ENCODE measurements around the gene SEC24D.
A peak's percentile ranks its signal among the peaks of the same experiment; 100 is the strongest.
"Not testable (repeated sequence)": the region's sequence is repeated elsewhere in the genome, so short reads cannot be mapped to it uniquely, and the experiment has no call there.

SEC24D gene

DNA sequence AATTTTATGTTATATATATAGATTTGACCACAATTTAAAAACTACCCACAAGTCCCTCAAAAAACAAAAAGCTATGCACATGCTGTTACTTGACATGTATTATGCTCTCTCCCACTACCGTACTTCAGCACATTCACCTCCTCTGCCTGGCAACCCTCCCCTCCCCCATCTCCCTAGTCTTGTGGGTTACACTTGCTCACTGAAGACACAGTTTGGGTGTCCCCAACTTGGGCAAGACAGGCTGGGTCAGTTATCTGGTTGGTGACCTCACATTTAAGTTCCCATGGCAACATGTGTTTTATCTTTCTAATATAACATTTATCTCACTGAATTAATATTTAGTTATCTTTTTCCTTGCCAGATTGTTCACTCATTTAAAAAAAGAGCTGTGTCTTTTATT is 32.7 kb downstream of the SEC24D start:
- DNase-seq = no peak

DNA sequence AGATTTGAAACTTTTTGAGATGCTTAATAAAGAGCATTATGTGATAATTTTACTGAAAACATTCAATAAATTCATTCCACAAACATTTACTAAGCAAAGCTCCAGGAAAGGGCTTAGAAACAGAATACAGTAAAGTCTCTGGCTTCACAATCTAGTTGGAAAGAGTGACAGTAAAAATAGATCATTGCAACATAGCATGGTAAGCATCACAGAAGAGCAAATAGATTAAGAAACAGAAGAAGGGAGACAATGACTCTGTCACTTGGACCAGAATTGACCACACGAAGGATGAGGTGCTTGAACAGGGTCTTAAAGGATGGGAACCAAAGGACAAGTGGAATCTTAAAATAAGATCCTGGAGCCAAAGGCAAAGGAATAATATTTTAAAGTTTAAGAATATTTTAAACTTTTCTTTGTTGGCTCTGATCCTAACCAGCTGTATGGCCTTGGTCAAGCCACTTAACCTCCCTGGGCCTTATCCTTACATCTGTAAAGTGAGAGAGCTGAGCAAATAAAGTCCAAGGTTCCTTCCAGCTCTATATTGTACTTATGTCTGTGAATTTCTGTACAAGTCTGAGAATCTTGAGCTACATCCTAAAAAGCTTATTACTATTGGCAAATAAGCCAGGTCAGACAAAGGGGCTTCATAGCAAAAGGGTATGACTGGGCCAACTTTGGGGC is 33.9 kb downstream of the SEC24D start:
- no peak for DNase-seq

DNA sequence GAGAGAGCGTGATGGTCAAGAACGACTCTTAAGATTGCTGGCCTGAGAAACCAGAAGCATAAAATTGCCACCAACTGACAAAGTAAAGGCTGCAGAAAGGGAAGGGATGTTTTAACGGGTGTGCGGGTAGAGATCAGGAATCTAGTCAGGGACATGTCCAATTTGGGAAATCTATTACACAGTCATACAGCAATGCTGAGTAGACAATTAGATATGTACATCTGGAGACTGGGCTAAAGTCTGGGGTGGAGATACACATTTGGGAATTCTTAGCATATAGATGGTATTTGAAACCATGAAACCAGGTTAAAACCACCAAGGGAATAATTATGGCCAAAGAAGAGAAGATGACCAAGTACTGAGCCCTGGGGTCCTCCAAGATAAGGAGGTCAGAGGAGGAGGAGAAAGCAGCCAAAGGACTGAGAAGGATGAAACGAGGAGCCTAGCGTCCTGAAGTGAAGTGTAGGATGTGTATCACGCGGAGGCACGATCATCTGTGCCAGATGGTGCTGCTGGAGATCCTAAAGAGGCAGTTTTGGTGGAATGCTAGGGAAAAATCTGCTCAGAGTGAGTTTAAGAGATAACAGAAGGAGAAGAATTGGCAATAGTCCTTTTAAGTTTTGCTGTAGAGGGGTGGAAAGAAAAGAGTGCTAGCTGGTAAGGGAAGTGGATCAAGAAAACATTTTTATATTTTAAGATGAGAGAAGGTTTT is 36.5 kb downstream of the SEC24D start:
- no peak for DNase-seq

DNA sequence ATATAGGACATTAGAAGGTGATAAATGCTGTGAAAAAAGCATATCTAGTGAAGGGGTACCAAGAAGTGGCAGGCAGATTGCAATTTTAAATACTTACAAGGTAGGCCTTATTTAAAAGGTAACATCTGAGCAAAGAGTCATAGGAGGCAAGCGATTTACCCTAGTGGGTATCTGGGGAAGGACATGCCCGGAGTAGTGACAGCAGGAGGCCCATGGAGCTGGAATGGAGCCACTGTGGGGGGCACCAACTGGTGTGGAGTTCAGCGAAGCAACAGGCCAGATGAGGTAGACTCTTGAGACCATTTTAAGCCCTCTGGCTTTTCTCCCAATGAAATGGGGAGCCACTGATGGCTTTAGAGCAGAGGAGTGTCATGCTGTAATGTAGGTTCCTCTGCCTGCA is 37.3 kb downstream of the SEC24D start:
- DNase-seq = no peak

DNA sequence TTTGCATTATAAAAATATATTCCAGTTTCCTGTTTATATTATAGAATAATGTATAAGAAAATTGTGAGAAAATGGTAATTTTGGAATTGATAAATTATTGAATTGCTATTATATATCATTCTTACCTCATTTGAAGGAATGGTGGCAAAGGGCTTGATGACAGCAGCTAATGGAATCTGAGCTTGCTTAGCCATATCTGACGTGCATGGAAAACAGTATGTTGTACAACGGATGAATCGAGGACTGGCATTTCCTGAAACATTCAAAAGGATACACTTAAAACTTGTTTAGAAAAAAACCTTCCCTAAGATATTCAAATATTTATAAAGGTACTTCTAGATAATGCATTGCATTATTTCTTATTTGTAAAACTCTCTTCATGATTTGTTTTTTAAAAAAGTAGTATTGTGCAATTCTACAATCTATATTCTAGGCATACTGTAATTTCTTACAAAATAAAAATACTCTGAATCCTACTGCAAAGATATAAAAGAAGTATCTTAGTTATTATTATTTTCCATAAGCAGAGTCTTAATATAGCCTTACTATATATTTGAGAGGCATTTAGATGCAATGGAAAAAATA is 38.3 kb downstream of the SEC24D start:
- no peak for DNase-seq

DNA sequence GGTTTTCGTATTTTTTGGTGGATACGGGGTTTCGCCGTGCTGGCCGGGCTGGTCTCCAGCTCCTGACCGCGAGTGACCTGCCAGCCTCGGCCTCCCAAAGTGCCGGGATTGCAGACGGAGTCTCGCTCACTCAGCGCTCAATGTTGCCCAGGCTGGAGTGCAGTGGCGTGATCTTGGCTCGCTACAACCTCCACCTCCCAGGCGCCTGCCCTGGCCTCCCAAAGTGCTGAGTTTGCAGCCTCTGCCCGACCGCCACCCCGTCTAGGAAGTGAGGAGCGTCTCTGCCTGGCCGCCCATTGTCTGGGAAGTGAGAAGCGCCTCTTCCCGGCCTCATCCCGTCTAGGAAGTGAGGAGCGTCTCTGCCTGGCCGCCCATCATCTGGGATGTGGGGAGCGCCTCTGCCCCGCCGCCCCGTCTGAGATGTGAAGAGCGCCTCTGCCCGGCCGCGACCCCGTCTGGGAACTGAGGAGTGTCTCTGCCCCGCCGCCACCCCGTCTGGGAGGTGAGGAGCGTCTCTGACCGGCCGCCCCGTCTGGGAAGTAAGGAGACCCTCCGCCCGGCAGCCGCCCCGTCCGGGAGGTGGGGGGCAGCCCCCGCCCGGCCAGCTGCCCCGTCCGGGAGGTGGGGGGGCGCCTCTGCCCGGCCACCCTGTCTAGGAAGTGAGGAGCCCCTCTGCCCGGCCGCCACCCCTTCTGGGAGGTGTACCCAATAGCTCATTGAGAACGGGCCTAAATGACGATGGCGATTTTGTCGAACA is 44.1 kb downstream of the SEC24D start:
- not testable (repeated sequence) for DNase-seq

DNA sequence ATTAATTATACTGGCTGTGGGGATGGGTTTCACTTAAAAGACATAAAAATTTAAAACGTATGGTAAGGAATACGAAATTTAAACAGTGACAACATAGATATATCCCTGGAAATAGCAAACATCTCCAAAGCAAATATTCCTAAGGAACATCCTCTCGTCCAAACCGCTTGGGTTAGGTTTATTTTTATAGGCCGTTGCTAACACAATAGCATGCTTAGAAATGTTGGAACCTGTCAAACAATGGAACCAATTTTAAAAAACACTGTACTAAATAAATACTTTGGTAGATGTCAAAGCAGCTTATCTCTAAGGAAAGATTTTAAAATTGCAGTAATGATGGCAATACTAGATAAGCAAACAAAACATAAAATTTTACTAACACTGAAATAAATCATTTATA is 45.4 kb downstream of the SEC24D start:
- DNase-seq = no peak

DNA sequence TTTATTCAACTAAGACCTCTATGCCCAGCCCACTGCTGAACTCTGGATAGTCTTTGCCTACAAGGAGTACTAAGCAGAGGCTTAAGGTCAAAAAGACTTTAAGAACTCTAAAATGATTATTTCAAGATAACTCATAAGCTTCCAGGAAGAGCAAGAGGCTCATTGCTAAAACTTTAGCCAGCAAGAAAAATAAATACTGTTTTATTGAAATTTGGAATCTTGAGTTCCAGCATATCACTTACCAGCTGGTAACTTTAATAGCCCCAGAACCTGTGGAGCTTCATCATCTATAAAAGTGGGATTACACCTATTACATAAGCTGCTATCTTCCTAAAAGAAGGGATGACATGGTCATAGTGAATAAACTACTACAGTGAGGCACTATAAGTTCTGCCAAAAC is 47.0 kb downstream of the SEC24D start:
- no peak for DNase-seq

DNA sequence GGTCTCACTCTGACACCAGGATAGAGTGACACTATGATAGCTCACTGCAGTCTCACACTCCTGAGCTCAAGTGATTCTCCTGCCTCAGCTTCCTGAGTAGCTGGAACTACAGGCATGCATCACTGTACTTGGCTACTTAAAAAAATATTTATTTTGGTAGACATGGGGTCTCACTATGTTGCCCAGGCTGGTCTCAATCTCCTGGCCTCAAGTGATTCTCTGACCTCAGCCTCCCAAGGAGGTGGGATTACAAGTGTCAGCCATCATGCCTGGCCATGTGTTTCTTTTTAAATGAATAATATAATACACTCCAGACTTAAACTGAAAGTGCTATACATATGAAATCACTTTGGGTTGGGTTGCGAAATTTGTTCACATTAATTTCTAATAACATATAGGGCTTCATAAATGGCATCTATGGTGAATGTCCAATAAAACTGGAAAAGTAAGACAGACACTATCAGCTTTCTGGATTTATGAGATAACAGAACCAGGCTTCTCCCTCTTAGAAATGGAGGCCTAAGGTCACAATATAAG is 48.0 kb downstream of the SEC24D start:
- no peak for DNase-seq

DNA sequence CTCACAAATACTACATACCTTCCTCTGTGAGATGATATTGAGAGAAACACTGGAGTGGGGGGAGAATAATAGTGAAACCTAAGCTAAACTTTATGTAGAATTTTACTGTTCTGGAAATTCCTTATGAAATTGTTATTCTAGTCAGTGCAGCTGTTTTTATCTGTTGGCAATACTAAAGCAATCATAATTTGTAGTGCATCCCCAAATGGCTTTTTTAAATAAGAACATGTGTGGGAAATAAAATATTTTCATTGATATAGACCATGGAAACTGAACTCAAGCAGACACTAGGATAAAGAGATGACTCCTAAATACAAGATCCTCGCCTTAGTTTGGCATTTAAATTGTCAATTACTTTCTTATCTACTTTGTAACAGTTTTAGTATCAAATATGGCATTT is 51.1 kb downstream of the SEC24D start:
- no peak for DNase-seq

DNA sequence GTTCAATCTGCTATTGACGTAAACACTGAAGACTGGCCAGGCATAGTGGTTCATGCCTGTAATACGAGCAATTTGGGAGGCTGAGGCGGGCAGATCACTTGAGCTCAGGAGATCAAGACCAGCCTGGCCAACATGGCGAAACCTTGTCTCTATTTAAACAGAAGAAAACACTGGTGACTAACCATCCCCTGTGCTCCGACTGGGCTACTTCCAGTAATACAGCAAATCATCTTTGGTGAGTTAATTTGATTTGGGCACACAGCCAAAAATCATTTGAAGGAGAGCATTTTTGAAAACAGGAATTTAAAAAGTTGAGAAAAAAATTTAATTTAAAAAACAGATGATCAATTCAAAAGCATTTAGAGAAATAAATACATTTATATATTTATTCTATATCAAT is 52.0 kb downstream of the SEC24D start:
- DNase-seq = no peak

DNA sequence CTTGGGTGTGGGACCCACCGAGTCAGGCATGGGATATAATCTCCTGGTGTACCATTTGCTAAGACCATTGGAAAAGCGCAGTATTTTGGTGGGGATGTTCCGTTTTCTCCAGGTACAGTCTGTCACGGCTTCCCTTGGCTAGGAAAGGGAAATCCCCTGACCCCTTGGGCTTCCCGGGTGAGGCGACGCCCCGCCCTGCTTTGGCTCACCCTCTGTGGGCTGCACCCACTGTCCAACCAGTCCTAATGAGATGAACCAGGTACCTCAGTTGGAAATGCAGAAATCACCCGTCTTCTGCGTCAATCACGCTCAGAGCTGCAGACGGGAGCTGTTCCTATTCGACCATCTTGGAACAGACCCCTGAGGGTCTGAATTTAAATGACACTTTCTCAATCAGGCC is 53.0 kb downstream of the SEC24D start:
- DNase-seq = not testable (repeated sequence)

DNA sequence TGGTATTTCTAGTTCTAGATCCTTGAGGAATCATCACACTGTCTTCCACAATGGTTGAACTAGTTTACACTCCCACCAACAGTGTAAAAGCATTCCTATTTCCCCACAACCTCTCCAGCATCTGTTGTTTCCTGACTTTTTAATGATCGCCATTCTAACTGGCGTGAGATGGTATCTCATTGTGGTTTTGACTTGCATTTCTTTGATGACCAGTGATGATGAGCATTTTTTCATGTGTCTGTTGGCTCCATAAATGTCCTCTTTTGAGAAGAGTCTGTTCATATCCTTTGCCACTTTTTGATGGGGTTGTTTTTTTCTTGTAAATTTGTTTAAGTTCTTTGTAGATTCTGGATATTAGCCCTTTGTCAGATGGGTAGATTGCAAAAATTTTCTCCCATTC is 58.3 kb downstream of the SEC24D start:
- not testable (repeated sequence) for DNase-seq

DNA sequence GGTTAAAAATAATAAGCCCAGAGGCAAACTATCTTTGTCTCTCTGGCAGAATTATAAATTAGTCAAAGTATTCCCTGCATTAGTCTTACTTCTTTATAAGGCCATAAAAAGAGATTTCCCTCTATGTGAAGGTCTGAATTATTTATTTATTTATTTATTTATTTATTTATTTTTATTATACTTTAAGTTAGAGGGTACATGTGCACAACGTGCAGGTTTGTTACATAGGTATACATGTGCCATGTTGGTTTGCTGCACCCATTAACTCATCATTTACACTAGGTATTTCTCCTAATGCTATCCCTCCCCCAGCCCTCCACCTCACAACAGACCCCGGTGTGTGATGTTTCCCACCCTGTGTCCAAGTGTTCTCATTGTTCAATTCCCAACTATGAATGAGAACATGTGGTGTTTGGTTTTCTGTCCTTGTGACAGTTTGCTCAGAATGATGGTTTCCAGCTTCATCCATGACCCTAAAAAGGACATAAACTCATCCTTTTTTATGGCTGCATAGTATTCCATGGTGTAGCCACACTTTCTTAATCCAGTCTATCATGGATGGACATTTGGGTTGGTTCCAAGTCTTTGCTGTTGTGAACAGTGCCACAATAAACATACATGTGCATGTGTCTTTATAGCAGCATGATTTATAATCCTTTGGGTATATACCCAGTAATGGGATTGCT is 58.8 kb downstream of the SEC24D start:
- not testable (repeated sequence) for DNase-seq

DNA sequence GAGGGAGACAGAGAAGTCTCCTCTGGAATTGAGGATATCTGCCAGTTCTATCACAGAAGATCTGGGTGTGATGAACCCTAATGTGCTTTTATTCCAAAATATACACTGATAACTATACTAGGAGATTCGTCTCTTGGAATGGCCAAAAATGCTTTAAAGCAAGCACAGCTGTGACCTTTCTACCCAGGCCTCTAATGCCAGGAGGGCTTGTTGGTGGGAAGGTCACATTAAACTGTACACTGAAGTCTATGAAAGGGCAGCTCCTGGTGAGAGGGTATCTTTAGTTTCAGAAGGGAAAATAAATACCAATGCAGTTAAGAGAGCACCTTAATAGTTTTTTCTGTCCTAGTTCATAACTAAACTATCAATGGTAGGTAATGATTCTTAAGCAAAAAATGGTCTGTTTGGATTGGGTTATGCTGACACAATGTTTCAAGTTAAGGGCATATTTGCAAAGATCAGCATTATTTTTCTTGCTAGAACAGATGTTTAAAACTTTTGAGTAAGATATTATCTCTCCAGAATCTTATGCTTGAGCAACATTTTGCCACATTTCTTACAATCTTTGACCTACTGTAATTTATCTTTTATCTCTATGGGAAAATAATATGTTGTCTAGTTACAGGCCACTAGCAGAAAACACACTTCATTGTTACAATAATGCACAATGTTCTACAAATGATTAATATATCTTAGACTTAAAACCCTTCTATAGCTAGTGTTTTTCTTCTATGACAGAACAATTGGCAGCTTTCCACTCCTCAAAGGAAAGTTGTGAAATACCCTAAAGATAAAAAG is 59.6 kb downstream of the SEC24D start:
- DNase-seq = no peak

DNA sequence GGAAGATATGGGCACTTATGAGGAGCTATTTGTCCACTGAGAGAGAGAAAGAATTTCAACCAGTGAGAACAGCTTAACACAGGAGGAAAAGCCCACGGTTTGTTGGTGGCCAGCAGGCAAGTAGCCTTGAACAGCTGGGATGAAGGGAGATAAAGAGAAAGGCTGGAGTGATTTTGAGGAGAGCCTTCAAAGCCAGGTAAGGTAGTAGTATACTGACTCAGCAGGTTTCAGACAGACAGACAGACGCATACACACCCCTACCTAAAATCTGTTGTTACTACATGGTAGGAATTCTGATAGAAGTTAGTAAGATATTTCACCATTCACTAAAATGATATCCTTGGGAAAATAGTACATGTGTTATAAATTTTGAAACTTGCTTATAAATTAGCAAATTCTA is 60.5 kb downstream of the SEC24D start:
- DNase-seq = no peak

DNA sequence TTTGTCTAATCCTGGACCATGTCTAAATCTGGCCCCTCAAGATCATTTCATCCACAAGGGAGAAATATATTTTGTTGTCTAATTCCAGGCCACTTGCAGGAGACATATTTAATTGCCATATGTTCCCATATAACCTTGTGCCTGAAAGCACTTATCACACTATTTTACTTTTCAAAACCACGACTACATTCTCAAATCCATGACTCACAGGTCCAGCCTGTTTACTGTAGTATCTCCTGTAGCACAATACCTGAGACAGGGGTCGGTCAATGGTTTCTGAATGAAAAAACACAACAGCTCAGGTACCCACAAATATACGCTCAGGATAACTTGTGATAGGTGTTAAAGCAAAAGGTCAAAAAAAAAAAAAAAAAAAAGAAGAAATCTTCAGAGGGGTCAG is 60.9 kb downstream of the SEC24D start:
- DNase-seq = no peak

DNA sequence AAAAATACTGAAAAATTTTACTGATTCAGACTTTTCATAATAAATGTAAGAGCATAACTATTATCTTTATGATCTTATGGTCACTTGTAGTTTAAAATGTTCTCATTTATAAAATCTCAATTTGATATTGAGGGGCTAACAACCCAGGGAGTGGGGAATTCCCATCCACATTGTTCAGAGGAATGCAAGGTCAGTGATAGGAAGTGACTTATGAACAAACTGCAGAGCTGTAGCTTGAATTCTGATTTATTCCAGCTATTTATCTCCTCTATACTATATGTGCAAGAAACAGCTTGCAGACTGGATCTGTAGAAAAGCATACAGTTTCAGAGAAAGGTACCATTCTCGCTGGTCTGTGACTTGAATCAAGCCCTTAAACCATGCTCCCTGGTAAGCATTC is 61.6 kb downstream of the SEC24D start:
- no peak for DNase-seq

DNA sequence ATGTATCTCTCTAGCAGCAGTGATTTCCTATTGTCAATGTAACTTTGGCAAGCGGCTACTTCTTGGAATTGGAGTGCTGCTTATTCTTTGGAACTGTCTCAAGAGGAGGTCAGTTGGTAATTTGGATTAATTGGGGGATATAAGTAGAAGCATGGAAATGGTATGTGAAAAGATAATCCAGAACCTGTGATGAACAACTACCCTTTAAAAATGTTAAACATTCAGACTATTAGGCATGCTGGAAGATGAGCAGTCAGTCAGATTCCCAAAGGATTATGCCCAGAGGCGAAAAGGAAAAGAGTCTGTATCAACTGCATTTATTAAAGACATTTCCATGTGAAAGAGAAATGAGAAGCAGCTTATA is 62.5 kb downstream of the SEC24D start:
- no peak for DNase-seq

DNA sequence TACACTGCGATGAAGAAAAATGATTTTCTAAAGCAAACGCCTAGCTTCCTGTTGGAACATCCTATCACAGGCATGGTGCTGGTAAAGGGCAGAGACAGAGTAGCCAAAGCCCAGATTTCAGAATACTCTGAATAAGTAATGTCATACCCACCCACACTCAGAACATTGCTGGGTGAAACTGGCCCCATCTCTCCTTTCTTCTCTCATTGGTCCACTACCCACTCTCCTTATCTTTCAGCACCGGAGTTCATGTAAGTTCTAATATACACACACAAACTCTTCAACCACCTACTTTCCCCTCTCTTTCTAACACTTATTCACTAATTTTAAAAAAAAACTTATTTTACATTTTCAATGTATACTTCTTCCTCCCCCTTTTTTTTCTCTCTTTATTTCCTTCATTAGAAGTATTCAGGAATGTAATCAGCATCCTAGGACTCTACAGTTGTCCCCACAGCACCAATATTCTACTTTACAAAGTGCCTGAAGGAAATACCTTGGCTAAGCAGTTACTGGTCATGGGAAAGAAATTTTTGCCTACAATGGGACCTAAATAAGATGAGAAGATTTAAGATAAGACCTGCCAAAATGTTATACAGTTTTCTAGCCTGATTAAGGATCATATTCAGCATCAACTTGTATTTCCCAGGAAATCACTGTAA is 63.0 kb downstream of the SEC24D start:
- no peak for DNase-seq

DNA sequence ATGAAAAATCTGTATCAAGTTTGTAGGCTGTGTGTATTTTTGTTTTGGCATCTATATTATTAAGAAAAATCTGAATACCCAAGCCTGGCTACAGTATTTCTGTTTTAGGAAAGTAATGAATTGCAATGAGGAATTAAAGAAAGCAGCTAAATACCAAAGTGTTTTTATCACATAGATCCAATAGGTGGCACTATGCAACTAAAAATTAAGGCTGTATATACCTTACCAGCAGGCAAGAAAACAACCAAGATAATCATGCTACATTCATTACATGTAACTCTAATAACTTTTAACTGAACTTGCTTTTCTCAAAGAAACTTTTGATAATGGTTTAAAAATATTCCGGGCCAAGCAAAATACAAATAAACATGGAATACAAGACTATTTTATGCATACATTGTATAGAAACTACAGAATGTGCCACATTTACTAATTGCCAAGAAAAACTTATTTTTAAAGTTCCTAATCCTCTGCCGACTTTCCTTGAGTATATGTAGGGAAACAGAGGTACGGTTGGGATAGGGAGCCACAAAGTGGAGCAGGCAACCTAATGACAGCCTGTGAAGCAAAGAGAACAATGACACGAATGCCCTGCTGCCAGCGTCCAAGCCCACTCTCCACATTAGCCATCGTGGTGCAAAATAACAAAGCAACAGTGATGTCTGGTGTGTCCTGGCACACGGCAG is 63.7 kb downstream of the SEC24D start:
- peak; percentile 0 for DNase-seq

Data from DMS79 (cell line).